ENCODE results near the gene KNDC1.

GRCh38 chr10:133143200-133143533 is 16.9 kb upstream of the KNDC1 start:
- no peak for TF ChIP-seq POLR2A (IDR thresholded peaks at IDR 0.05)
- TF ChIP-seq CTCF (IDR thresholded peaks at IDR 0.05) = no peak

Data from Peyer's patch (tissue), 4 donors.